OCI-LY3 (cell line): ENCODE measurements around the gene GUK1.

Experiments used
- EZH2phosphoT487 ChIP-seq: fragments of 200-600 bp; shearing (Covaris generic); IDR thresholded peaks from 2 replicates; pipeline ENCODE4 v1.6.1; 2018; ENCODE audit warnings: antibody characterized with exemption, mixed run types, low read depth
- TF ChIP-seq, protein P1 (sequence below): fragments of 200-600, 300-600 bp; sonication (generic); IDR thresholded peaks from 2 replicates; pipeline ENCODE4 v1.5.1; 2014; ENCODE audit warnings: antibody characterized with exemption, low read length, low read depth

GRCh38 chr1:228152918-228153258, 12.8 kb downstream of the GUK1 start:
- TF ChIP-seq, protein P1, sequence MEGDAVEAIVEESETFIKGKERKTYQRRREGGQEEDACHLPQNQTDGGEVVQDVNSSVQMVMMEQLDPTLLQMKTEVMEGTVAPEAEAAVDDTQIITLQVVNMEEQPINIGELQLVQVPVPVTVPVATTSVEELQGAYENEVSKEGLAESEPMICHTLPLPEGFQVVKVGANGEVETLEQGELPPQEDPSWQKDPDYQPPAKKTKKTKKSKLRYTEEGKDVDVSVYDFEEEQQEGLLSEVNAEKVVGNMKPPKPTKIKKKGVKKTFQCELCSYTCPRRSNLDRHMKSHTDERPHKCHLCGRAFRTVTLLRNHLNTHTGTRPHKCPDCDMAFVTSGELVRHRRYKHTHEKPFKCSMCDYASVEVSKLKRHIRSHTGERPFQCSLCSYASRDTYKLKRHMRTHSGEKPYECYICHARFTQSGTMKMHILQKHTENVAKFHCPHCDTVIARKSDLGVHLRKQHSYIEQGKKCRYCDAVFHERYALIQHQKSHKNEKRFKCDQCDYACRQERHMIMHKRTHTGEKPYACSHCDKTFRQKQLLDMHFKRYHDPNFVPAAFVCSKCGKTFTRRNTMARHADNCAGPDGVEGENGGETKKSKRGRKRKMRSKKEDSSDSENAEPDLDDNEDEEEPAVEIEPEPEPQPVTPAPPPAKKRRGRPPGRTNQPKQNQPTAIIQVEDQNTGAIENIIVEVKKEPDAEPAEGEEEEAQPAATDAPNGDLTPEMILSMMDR = no peak
- no peak for TF ChIP-seq EZH2phosphoT487
